Heart left ventricle (tissue), 13 donors: ENCODE data around the gene AKAP8.

ENCODE experiments used
- POLR2A ChIP-seq, 2 donors: fragments of 450-650 bp; IDR thresholded peaks; one replicate each; pipeline ENCODE4 v1.6.1; 2017; ENCODE audit warnings: antibody characterized with exemption in 2 of 2, mild to moderate bottlenecking in 2 of 2, moderate library complexity in 2 of 2
- TF ChIP-seq, protein P1 (sequence below), 12 donors: fragments of 200-600 bp; sonication (generic) in 4 of 12; IDR thresholded peaks; one replicate each; pipeline versions ENCODE4 v1.5.0 to v1.8.0; 2018 to 2022; ENCODE audit warnings: antibody characterized with exemption in 12 of 12, mild to moderate bottlenecking in 5 of 12
- donor health status: ischemic (EF 13 %, LVEDD 7.1; RV severe dilation, severe dysfunction).
- donor health status: DM: no; HTN: yes; CAD: no.
- donor health status: DM: no; HTN: no; CAD: no.
- donor health status: ischemic (EF 25% LVEDD 6.9; RV normal size, moderate dysfunction).
- donor health status: ischemic (EF 25% LVEDD 5.7; RV mildly dilated, moderate dysfunction).
- donor health status: ischemic (EF 35%, LVEDD 5.7; RV mildly dilated, moderate dysfunction).
- donor health status: nonischemic (EF 11% LVEDD 7.7; RV severe dilation, severe dysfunction).
- donor health status: DM: yes; HTN: yes; CAD: no.
- donor health status: PGD.
- donor health status: ischemic (EF 29% LVEDD 5.4; RV normal size, mild dysfunction).
- donor health status: nonischemic (EF 23%, LVEDD 6.1; RV moderate dilation, normal function).

DNA sequence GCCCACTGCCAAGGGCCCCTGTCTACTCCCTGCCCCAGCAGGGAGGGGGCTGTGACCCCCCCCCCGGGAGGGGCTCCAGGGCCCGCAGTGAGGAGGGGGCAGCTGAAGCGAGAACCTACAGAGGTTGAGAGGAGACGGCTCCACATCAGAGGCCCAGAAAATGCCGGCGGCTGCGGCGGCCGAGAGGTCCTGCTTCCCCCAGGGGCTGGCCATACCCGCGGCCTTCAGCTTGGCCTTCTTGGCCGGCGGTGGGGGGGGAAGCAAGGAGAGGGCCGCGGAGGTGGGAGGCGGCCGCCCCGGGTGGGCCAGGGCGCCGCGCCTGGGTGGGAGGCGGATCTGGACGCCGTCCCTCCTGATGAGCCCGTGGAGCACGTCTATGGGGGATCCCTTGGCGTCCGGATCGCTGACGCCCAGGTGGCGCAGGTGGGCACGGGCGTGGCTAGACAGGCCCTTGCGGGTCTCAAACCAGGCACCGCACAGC, 48.4 kb upstream of the AKAP8 start:
- TF ChIP-seq POLR2A (IDR thresholded peaks at IDR 0.05) = no peak
- TF ChIP-seq, protein P1, sequence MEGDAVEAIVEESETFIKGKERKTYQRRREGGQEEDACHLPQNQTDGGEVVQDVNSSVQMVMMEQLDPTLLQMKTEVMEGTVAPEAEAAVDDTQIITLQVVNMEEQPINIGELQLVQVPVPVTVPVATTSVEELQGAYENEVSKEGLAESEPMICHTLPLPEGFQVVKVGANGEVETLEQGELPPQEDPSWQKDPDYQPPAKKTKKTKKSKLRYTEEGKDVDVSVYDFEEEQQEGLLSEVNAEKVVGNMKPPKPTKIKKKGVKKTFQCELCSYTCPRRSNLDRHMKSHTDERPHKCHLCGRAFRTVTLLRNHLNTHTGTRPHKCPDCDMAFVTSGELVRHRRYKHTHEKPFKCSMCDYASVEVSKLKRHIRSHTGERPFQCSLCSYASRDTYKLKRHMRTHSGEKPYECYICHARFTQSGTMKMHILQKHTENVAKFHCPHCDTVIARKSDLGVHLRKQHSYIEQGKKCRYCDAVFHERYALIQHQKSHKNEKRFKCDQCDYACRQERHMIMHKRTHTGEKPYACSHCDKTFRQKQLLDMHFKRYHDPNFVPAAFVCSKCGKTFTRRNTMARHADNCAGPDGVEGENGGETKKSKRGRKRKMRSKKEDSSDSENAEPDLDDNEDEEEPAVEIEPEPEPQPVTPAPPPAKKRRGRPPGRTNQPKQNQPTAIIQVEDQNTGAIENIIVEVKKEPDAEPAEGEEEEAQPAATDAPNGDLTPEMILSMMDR (IDR thresholded peaks at IDR 0.05) = no peak
